Endothelial cell of umbilical vein (primary cell): ENCODE results near the gene KCMF1. TPM values are rescaled to one million over a fixed set of nuclear protein-coding genes. Genes with fewer than 3 reads are reported as not detected.

Experiments used
- BruUV-seq: library from RNA; stranded (reverse); fragments of 400-500 nt; replicated peaks from 2 replicates; lab custom pipeline; 2021; lab: Mats Ljungman, UMichigan
- CTCF ChIA-PET: fragments of 300-600, 350-600 bp; sonication (Branson Sonifier 250); formaldehyde crosslinking; loops from one replicate; lab custom pipeline; 2021; ENCODE audit warnings: antibody characterized with exemption, inconsistent platforms; lab: Charles Lee
- POLR2A ChIA-PET: fragments of 300-600, 350-600 bp; sonication (Branson Sonifier 250); formaldehyde crosslinking; loops from one replicate; lab custom pipeline; 2021; ENCODE audit warnings: antibody characterized with exemption, inconsistent platforms; lab: Charles Lee
- DNase-seq: peaks from one replicate; pipeline ENCODE4 v3.0.0-alpha.2; 2011; ENCODE audit warnings: low read depth, low spot score
- FAIRE-seq: peaks from 2 replicates; lab custom pipeline; 2011; peaks lifted over from hg19 to GRCh38; lab: Jason Lieb, UNC
- H2AFZ ChIP-seq: 2 replicates; pipeline ENCODE4 v1.6.0; 2012; ENCODE audit warnings: low read depth, low read length, control low read depth, inconsistent platforms
- H3K27ac ChIP-seq: 2 replicates; pipeline ENCODE4 v1.5.1; 2011; ENCODE audit warnings: low read depth, mild to moderate bottlenecking, control low read depth, low read length, moderate library complexity; ENCODE audit not compliant: insufficient read depth
- H3K27me3 ChIP-seq, 2 experiments: 2 replicates each; pipeline versions ENCODE4 v1.6.0 to v1.6.1; 2011; ENCODE audit warnings: low read length in 2 of 2, mixed read lengths in 1 of 2; ENCODE audit not compliant: control insufficient read depth in 2 of 2, insufficient read depth in 2 of 2
- H3K36me3 ChIP-seq, 2 experiments: 2 replicates in 1 of 2; 3 replicates in 1 of 2; pipeline ENCODE4 v1.5.1; 2011; ENCODE audit warnings: low read length in 2 of 2, mild to moderate bottlenecking in 1 of 2, moderate library complexity in 1 of 2; ENCODE audit not compliant: control insufficient read depth in 2 of 2, insufficient read depth in 2 of 2; ENCODE audit errors: extremely low read depth in 1 of 2
- H3K4me1 ChIP-seq: 3 replicates; pipeline ENCODE4 v1.5.1; 2011; ENCODE audit warnings: mild to moderate bottlenecking, low read length; ENCODE audit not compliant: control insufficient read depth, insufficient read depth; ENCODE audit errors: extremely low read depth
- H3K4me2 ChIP-seq: 2 replicates; pipeline ENCODE4 v1.6.1; 2011; ENCODE audit warnings: low read length, control low read depth, mixed read lengths; ENCODE audit not compliant: insufficient read depth
- H3K4me3 ChIP-seq, 3 experiments: fragments of 200-600 bp in 1 of 3; sonication (generic), shearing (Covaris generic) in 1 of 3; replicated peaks in 1 of 3; 2 replicates each; pipeline ENCODE4 v1.5.1; 2011 to 2016; ENCODE audit warnings: control low read depth in 3 of 3, low read length in 3 of 3, mild to moderate bottlenecking in 2 of 3, inconsistent platforms in 1 of 3, low read depth in 1 of 3, moderate library complexity in 1 of 3; ENCODE audit not compliant: insufficient read depth in 1 of 3
- H3K79me2 ChIP-seq: 2 replicates; pipeline ENCODE4 v1.6.0; 2012; ENCODE audit warnings: low read length, inconsistent platforms; ENCODE audit not compliant: control insufficient read depth, insufficient read depth
- H3K9ac ChIP-seq: replicated peaks from 2 replicates; pipeline ENCODE3; 2011; ENCODE audit warnings: low read length, control low read depth; ENCODE audit not compliant: insufficient read depth; ENCODE audit errors: extremely low read depth
- H3K9me1 ChIP-seq: replicated peaks from 3 replicates; pipeline ENCODE4 v1.6.0; 2011; ENCODE audit warnings: mild to moderate bottlenecking, low read length; ENCODE audit not compliant: control insufficient read depth, insufficient read depth; ENCODE audit errors: extremely low read depth
- H3K9me3 ChIP-seq: replicated peaks from 2 replicates; pipeline ENCODE4 v1.5.1; 2012; ENCODE audit warnings: low read length, inconsistent platforms; ENCODE audit not compliant: control insufficient read depth, insufficient read depth
- H4K20me1 ChIP-seq: replicated peaks from 2 replicates; pipeline ENCODE3; 2011; ENCODE audit warnings: mild to moderate bottlenecking, low read length; ENCODE audit not compliant: control insufficient read depth, insufficient read depth; ENCODE audit errors: extremely low read depth
- CTCF ChIP-seq, 2 donors: IDR thresholded peaks; 1 replicate in 1 of 2; 2 replicates in 1 of 2; pipeline ENCODE4 v1.5.1; 2011; ENCODE audit warnings: low read length in 2 of 2, mild to moderate bottlenecking in 2 of 2, moderate library complexity in 2 of 2, control low read depth in 1 of 2, inconsistent platforms in 1 of 2, low read depth in 1 of 2; ENCODE audit not compliant: insufficient read depth in 1 of 2; ENCODE audit errors: extremely low read depth in 1 of 2
- EZH2 ChIP-seq: IDR thresholded peaks from 2 replicates; pipeline ENCODE4 v1.6.1; 2012; ENCODE audit warnings: borderline replicate concordance, low read depth, mild to moderate bottlenecking, moderate library complexity, low read length, inconsistent platforms; ENCODE audit not compliant: severe bottlenecking
- GATA2 ChIP-seq: IDR thresholded peaks from 2 replicates; pipeline ENCODE4 v1.7.0; 2011; ENCODE audit warnings: low read depth, mild to moderate bottlenecking, moderate library complexity, mixed read lengths, low read length; ENCODE audit not compliant: insufficient read length, insufficient read depth
- JUN ChIP-seq: IDR thresholded peaks from 2 replicates; pipeline ENCODE4 v1.6.1; 2011; ENCODE audit warnings: borderline replicate concordance, low read depth; ENCODE audit not compliant: insufficient read length, insufficient read depth
- MAX ChIP-seq: IDR thresholded peaks from 2 replicates; pipeline ENCODE4 v1.6.1; 2011; ENCODE audit not compliant: insufficient read depth, insufficient read length
- MYC ChIP-seq: IDR thresholded peaks from one replicate; pipeline ENCODE4 v1.6.1; 2011; ENCODE audit warnings: mild to moderate bottlenecking, low read depth, low read length
- POLR2A ChIP-seq: IDR thresholded peaks from 2 replicates; pipeline ENCODE4 v1.6.1; 2012; ENCODE audit warnings: low read depth, mild to moderate bottlenecking, control low read depth, low read length
- POLR2AphosphoS5 ChIP-seq: IDR thresholded peaks from 2 replicates; pipeline ENCODE4 v1.6.1; 2012; ENCODE audit warnings: low read depth, mild to moderate bottlenecking, control low read depth, low read length, moderate library complexity; ENCODE audit not compliant: insufficient read depth
- dilution Hi-C: fragments of 300-500 bp; cut with MboI; formaldehyde crosslinking; loops from one replicate; pipeline ENCODE4 v1.15.0; 2019; ENCODE audit warnings: low sequenced_read_pairs; ENCODE audit not compliant: extremely low pct_ligation_motif_present
- intact Hi-C: fragments of 100-400 bp; cut with micrococcal nuclease; formaldehyde crosslinking; loops from one replicate; pipeline ENCODE4 v1.10.0; 2022
- polyA plus RNA-seq, 4 experiments: library from polyadenylated mRNA; depleted of rRNA in 3 of 4; stranded (reverse) in 3 of 4; unstranded in 1 of 4; fragments of >200 nt; gene quantifications; 2 replicates each; pipeline versions ENCODE4 v1.2.1 to v1.2.3, GENCODE V29; 2011 to 2012; ENCODE audit warnings: missing spikeins in 1 of 4
- total RNA-seq: library from RNA; stranded (reverse); gene quantifications from 2 replicates; pipeline ENCODE4 v1.2.3, GENCODE V29; 2021

KCMF1 gene
- total and polyA plus RNA-seq, 2 donors (not counting 3 experiments of a cell fraction or from before 2014, with no cell fraction given): 49.3 to 78.4 TPM

GRCh38 chr2:84953535-84953934, 17.4 kb upstream of the KCMF1 start:
- no peak overlapping the region for H3K27ac ChIP-seq
- H2AFZ ChIP-seq: no peak overlapping the region
- no peak overlapping the region for H3K9ac ChIP-seq
- H3K27me3 ChIP-seq: no peaks in the 10 kb centered on the region
- H3K36me3 ChIP-seq: no peaks in the 10 kb centered on the region
- POLR2A ChIA-PET: no interaction called here
- no peak for TF ChIP-seq POLR2A
- no peak for TF ChIP-seq MAX
- TF ChIP-seq POLR2AphosphoS5: no peak
- no peak for TF ChIP-seq JUN
- no peak for TF ChIP-seq GATA2
- TF ChIP-seq EZH2: no peak
- no peak for TF ChIP-seq CTCF (IDR thresholded peaks at IDR 0.05; ENCODE audit: extremely low read depth in 1 of 2, insufficient read depth in 1 of 2, low read depth in 1 of 2, low read length in 2 of 2)
- no peak for TF ChIP-seq MYC
- BruUV-seq: no TSS peak
- no peak overlapping the region for H3K4me3 ChIP-seq
- no peak for FAIRE-seq
- no peaks in the 10 kb centered on the region for H4K20me1 ChIP-seq
- dilution Hi-C loops: no loop called here
- no peak for DNase-seq
- H3K4me2 ChIP-seq: no peak overlapping the region
- H3K4me1 ChIP-seq: peaks cover 10% of the 10 kb centered on the region
- intact Hi-C loops: no loop called here
- H3K79me2 ChIP-seq: no peaks in the 10 kb centered on the region
- no peaks in the 10 kb centered on the region for H3K9me3 ChIP-seq
- CTCF ChIA-PET: interaction anchor here (1.3 kb wide), 1 partner anchor 62 kb away, joined by 3 read pairs; no protein-coding TSS in a partner anchor
- no peaks in the 10 kb centered on the region for H3K9me1 ChIP-seq
